Activated effector memory CD4-positive, alpha-beta T cell treated with Interleukin-2 at 50 U/mL for 16 hours (primary cell): Measurements from ENCODE around the gene GPR173.

Source experiments
- DNase-seq: peaks from one replicate; pipeline ENCODE4 v3.0.0-alpha.2; 2020

The GPR173 gene

DNA sequence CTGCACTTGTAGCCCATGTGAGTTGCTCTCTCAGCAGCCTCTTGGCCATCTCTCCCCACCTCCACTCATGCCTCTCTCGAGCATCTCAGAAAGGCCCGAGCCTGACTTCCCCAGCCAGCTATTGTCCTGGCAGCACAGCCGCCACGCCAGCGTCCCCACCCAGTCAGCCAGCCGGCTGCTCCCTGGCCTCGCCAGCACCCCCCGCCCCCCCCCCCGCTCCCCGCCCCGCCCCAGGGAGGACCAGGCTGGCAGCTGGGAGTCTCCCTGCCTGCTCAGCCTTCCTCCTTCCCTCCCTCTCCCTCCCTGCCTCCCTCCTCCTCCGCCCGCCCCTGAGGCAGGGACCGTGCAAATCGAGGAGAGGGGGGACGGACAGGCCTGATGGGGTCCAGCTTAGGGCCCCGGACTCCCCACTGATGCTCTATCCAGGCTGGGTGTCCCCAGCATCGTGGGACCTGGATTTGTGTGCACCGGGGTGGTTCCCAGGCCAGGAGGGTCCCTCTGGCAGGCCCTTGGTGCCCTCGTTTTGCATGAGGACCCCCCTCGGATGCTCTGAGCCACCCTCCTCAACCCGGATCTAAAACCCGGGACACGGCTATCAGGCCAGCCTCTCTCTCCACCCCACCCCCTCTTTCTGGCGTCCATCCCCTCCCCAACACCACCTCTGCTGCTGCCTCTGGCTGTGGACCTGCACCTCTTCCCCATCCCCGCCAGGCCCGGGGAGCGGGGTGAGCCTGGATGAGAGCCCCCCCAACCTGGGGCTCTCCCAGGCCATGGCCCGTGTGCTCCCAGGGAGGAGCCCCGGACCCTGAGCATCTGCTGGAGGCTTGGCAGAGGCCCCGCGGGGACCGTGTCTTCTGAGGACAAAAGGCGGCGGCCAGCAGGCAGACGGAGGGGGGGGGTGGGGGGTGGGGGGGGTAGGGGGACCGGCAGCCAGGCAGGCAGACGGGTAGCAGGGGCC is at the start of gene GPR173:
TSS of gene GPR173 (plus strand) at position 621 of the 958 bp plus-strand sequence. CDS start 27,833 bp downstream, outside the sequence.
- no peak for DNase-seq

DNA sequence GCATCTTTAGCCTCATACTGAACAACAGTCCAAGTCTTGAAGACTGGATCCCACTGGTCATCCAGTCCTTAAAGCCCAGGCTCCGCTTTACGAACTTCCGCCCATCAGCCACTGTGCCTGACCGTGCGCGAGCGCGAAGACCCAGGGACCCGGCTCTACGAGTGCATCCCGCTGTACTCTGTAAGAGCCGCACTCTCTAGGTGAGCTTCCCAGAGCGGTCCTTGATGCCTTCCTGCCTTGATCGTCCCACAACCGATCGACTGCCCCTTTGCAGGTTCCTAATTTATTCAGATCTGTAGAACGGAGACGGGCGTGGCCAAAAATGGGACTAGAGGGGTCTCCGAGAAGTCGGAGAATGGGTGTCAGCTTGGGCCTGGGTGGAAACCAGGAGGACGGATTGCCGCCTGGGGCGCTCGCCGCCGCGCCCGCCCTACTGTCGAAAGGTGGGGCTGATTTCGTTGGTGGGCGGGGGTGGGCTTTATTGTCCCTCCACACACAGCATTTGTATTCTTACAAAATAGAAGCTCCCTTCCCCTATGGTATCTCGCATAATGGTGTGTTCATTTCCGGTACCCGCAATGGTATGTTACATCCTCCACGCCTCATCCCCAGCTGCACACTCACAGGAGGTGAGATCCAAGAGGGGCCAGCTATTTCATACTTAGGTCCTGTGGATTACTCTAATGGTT is 48.0 kb upstream of the GPR173 start:
- DNase-seq, result no peak

DNA sequence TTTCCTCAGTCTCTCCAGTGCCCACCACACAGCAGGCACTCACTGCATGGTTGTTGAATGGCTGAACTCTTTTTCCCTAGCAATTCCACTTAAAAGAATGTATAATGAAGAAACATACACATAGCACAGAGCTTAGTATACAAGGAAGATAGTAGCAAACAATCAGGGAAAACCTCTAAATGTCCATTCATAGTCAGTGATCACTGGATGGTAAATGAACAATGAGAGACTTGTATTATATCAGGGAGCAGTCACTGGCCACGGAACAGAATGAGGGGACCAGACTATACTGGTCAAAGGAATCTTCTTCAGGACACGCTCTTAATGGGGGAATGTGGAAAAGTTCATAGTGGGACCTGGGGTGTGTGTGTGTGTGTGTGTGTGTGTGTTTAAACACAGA is 46.6 kb upstream of the GPR173 start:
- no peak for DNase-seq

DNA sequence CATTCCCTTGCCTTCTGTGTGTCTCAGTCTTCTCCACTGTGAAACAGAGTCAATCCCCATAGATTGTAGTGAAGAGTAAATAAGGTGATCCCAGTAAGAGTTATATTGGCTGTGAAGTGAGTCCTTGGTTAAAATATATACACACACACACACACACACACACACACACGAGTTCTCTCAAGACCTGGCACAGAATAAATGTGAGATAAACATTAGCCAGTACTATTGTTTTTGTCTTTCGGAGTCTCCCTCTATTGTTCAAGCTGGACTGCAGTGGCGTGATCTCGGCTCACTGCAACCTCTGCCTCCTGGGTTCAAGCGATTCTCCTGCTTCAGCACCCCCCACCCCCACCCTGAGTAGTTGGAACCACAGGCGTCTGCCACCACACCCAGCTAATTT is 45.5 kb upstream of the GPR173 start:
- DNase-seq, result no peak

DNA sequence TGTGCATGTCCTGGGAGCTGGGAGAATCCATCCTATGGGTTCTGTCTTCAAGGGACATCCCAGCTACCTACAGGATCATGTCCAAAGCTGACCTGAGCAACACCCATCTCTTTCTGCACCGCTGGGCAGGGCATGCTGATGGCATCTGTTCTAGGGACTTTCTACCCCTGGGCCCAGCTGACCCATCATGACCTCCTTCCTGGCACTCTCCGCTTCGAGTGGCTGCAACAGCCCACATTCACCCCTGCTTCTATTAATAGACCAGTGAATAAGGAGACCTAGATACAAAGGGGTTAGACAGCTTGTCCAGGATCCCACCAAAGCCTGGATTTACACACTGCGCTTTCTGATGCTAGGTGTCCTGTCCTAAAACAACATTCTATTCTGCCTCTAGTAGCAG is 44.6 kb upstream of the GPR173 start:
- DNase-seq, result no peak

GRCh38 chrX:53004811-53005210 is 43.8 kb upstream of the GPR173 start:
- no peak for DNase-seq

DNA sequence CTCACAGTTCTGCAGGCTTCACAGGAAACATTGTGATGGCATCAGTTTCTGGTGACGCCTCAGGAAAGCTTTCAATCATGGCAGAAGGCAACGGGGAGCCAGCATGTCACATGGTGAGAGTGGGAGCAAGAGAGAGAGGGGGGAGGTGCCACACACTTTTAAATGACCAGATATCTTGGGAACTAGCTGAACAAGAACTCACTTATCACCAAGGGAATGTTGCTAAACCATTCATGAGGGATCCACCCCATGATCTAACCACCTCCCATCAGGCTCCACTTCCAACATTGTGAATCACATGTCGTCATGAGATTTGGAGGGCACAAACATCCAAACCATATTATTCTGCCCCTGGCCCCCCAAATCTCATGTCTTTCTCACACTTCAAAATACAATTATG is 43.3 kb upstream of the GPR173 start:
- no peak for DNase-seq

- no peak for DNase-seq
These were observed 39.6 kb upstream of the GPR173 start for GRCh38 chrX:53009032-53009431.

DNA sequence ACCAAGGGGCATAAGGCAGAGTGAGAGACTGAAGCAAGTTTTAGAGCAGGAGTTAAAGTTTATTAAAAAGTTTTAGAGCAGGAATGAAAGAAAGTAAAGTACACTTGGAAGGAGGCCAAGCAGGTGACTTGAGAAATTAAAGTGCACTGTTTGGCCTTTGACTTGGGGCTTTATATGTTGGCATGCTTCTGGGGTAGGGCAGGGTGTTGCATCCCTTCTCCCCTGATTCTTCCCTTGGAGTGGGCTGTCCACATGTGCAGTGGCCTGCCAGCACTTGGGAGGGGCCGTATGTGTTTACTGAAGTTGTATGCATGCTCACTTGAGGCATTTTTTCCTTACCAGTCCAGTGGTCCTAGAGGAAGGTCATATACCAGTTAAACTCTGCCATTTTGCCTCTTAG is 35.3 kb upstream of the GPR173 start:
- no peak for DNase-seq

DNA sequence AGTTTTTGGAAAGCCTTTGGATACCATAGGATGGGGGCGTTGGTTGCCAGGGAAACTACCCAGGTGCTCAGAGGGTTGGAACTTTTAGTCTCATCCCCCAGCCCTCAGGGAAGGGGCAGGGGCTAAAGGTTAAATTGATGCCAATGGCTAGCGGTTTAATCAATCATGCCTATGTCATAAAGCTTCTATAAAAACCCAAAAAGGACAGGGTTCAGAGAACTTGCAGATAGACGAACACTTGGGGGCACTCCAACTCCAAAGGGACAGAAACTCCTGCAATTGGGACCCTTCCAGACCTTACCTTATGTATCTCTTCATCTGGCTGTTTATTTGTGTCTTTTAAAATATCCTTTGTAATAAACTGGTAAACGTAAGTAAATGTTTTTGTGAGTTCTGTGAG is 30.0 kb upstream of the GPR173 start:
- no peak for DNase-seq

DNA sequence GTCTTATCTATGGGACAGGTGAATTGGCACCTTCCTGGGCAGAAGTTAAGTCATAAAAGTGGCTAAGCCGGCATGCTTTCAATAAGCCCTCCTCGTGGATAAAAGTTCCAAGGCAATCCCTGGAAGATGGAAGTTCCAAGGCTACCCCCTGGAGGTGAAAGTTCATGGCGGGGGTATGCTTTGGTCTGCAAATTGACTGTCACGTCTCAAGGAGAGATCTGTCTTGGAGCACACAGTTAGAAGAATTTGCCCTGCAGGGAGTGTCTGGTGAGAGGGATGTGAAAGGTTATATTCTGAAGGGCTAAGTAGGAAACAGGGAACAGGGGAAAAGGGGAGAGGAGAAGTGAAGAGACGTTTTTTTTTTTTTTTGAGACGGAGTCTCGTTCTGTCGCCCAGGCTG is 26.2 kb upstream of the GPR173 start:
- no peak for DNase-seq

GRCh38 chrX:53028678-53029077 is 19.9 kb upstream of the GPR173 start:
- no peak for DNase-seq

- no peak for DNase-seq
These were observed 17.2 kb upstream of the GPR173 start for GRCh38 chrX:53031380-53031779.

GRCh38 chrX:53036149-53036548 is 12.4 kb upstream of the GPR173 start:
- DNase-seq, result no peak

- DNase-seq, result no peak
These were observed 9.4 kb upstream of the GPR173 start for GRCh38 chrX:53039236-53039635.

DNA sequence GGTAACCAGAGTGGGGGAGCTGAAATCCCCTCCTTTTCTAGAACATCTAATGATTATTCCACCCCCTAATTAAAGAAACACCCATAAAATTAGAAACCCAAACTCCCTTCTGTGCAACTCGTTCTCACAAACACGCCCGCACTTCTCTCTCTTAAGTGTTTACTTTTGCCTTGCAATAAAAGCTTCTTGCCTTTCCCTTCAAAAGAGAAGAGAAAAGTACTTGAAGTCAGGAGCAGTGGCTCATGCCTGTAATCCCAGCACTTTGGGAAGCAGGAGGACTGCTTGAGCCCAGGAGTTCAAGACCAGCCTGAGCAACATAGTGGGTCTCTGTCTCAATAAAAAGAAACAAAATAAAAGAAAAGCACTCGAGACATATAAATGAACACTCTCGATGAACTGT is 3.6 kb upstream of the GPR173 start:
- no peak for DNase-seq

DNA sequence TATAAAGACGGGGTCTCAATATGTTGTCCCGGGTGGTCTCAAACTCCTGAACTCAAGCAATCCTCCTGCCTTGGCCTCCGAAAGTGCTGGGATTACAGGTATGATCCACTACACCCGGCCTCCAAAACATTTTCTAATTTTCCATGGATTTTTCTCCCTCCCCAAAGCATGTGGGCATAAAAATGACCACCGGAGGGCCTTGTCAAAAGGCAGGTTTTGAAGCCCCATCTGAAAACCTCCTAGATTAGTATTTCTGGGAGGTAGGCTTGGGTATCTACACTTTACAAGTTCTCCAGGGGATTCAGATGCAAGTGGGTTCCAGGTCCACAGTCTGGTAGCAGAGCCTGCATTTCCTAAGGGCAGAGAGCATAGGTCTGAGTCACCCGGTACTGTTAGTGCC is 1.4 kb upstream of the GPR173 start:
- DNase-seq, result no peak

DNA sequence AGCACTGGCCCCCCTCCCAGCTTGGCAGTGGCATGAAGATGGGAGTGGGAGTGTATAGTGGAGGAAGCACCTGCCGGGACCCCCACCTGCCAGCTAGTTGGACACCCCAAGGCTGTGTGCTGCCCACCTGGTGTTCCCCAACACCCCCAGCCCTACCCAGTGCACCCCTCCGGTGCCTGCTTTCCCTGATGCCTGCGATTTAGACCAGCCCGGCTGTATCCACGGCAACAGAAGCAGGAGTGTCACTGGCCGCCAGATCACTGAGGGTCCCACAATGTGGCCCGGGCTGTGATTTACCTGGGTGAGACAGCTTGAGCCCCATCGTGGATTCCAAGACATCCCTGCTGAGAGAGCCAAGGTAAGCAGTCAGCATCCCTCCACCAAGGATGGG is 533 bp downstream of the GPR173 start:
- DNase-seq, result no peak

GRCh38 chrX:53050841-53051240 is 2.3 kb downstream of the GPR173 start:
- no peak for DNase-seq

- no peak for DNase-seq
These were observed 6.8 kb downstream of the GPR173 start for GRCh38 chrX:53055244-53055849.

DNA sequence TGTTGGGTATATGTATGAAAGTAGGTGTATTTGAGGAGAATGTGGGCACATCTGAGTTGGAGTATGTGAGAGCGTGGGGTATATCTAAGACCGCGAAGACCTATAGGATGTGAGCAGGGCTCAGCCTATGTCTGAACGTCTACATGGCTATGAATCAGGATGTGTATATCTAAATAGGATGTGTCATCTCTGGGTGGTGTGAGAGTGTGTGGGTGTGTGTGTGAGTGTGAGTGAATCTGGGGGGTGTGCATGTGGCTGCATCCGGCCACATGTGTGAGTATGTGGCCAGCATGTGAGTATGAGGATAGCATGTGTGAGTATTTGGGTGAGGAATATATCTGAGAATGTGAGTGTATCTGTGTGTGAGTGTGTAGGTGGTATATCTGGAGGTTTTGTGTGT is 7.7 kb downstream of the GPR173 start:
- no peak for DNase-seq

DNA sequence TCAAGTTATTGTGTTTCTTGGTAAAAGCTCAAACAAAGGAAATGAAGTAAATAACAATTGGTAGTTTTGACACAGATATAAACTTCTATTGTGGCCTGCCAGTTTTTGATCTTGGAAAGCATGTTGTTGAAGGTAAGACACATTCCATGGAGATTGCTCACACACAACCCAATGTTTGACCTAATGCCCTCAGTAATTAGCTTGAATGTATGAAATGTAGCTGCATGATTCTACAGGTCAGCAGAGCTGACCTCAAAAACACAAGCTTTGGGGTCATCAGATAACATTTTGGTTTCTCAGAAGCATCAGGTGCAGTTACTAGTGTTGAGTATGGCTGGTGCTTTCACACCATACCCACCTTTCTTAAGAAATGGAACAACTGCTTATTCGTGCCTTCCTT is 16.5 kb downstream of the GPR173 start:
- no peak for DNase-seq

GRCh38 chrX:53071064-53071463 is 22.5 kb downstream of the GPR173 start:
- no peak for DNase-seq
